Parathyroid adenoma (tissue), 2 donors: ENCODE data around the gene ADAMTS1.
A peak's percentile ranks its signal among the peaks of the same experiment; 100 is the strongest.

ENCODE experiments used
- H2AFZ ChIP-seq: fragments of 300-600 bp; sonication (generic); one replicate; pipeline ENCODE4 v1.7.0; 2017; ENCODE audit warnings: antibody characterized with exemption, mild to moderate bottlenecking
- H3K27ac ChIP-seq: fragments of 300-600 bp; sonication (generic); one replicate; pipeline ENCODE4 v1.7.0; 2017
- H3K27me3 ChIP-seq: fragments of 300-600 bp; sonication (generic); one replicate; pipeline ENCODE4 v1.7.0; 2017; ENCODE audit warnings: low read length; ENCODE audit not compliant: control insufficient read depth, insufficient read depth
- H3K36me3 ChIP-seq: fragments of 300-600 bp; sonication (generic); one replicate; pipeline ENCODE4 v1.7.0; 2017; ENCODE audit warnings: low read length; ENCODE audit not compliant: control insufficient read depth, insufficient read depth
- H3K4me1 ChIP-seq: fragments of 300-600 bp; sonication (generic); one replicate; pipeline ENCODE4 v1.7.0; 2017; ENCODE audit warnings: control low read depth
- H3K4me2 ChIP-seq: fragments of 300-600 bp; sonication (generic); one replicate; pipeline ENCODE4 v1.7.0; 2017; ENCODE audit warnings: low read length
- H3K4me3 ChIP-seq: fragments of 300-600 bp; sonication (generic); one replicate; pipeline ENCODE4 v1.7.0; 2017; ENCODE audit warnings: low read depth, low read length
- H3K79me2 ChIP-seq: fragments of 300-600 bp; sonication (generic); one replicate; pipeline ENCODE4 v1.7.0; 2017; ENCODE audit warnings: control low read depth
- H3K9ac ChIP-seq: fragments of 300-600 bp; sonication (generic); one replicate; pipeline ENCODE4 v1.7.0; 2017; ENCODE audit warnings: mild to moderate bottlenecking
- H3K9me3 ChIP-seq: fragments of 300-600 bp; sonication (generic); one replicate; pipeline ENCODE4 v1.7.0; 2017; ENCODE audit warnings: low read length; ENCODE audit not compliant: control insufficient read depth
- CTCF ChIP-seq: fragments of 300-600 bp; sonication (generic); IDR thresholded peaks from one replicate; pipeline ENCODE4 v1.7.0; 2017; ENCODE audit warnings: antibody characterized with exemption, mild to moderate bottlenecking
- donor health status: primary hyperparathyroidism.

The ADAMTS1 gene

GRCh38 chr21:26845066-26845758 lies at the start of gene ADAMTS1:
TSS of gene ADAMTS1 (minus strand) at chr21:26845409. CDS start at chr21:26844954, 455 bp downstream.
- peak within 1 kb of the TSS; percentile 62 for H2AFZ ChIP-seq
- H3K27ac ChIP-seq, result peak within 1 kb of the TSS; percentile 87
- H3K4me1 ChIP-seq, result no peaks in the 10 kb centered on the region
- H3K4me2 ChIP-seq, result peak within 1 kb of the TSS; percentile 98
- no peaks in the 10 kb centered on the region for H3K9me3 ChIP-seq
- no peaks in the 10 kb centered on the region for H3K36me3 ChIP-seq
- H3K79me2 ChIP-seq, result no peaks in the 10 kb centered on the region
- no peak within 1 kb of the TSS for H3K9ac ChIP-seq
- no peaks in the 10 kb centered on the region for H3K27me3 ChIP-seq
- TF ChIP-seq CTCF, result no peak
- peak within 1 kb of the TSS; percentile 92 for H3K4me3 ChIP-seq

- no peaks in the 10 kb centered on the region for H3K27me3 ChIP-seq
Measured at GRCh38 chr21:26892151-26892550, 46.9 kb upstream of the ADAMTS1 start.

GRCh38 chr21:26888931-26889330 lies 43.7 kb upstream of the ADAMTS1 start:
- no peaks in the 10 kb centered on the region for H3K27me3 ChIP-seq
- TF ChIP-seq CTCF, result no peak
- no peaks in the 10 kb centered on the region for H3K9me3 ChIP-seq
- H3K27ac ChIP-seq, result no peak overlapping the region
- H2AFZ ChIP-seq, result no peak overlapping the region
- H3K4me2 ChIP-seq, result peak overlapping the region; percentile 37
- no peak overlapping the region for H3K4me3 ChIP-seq
- H3K4me1 ChIP-seq, result no peaks in the 10 kb centered on the region
- no peaks in the 10 kb centered on the region for H3K36me3 ChIP-seq
- no peaks in the 10 kb centered on the region for H3K79me2 ChIP-seq
- H3K9ac ChIP-seq, result no peak overlapping the region

More at GRCh38 chr21:26892151-26892550, 46.9 kb upstream of the ADAMTS1 start:
- Histone ChIP-seq H3K4me2 (no peak overlapping the region), H3K79me2 (no peaks in the 10 kb centered on the region), H3K27ac (no peak overlapping the region), H3K9me3 (no peaks in the 10 kb centered on the region), H3K4me3 (no peak overlapping the region), H2AFZ (no peak overlapping the region), H3K4me1 (no peaks in the 10 kb centered on the region), H3K36me3 (no peaks in the 10 kb centered on the region), H3K9ac (no peak overlapping the region)
- TF ChIP-seq CTCF, result no peak

GRCh38 chr21:26888256-26888655 lies 43.0 kb upstream of the ADAMTS1 start:
- H3K27me3 ChIP-seq, result no peaks in the 10 kb centered on the region
- no peaks in the 10 kb centered on the region for H3K9me3 ChIP-seq
- H3K36me3 ChIP-seq, result no peaks in the 10 kb centered on the region
- H3K4me2 ChIP-seq, result peak overlapping the region; percentile 9
- H3K9ac ChIP-seq, result no peak overlapping the region
- no peak overlapping the region for H2AFZ ChIP-seq
- H3K4me1 ChIP-seq, result no peaks in the 10 kb centered on the region
- TF ChIP-seq CTCF, result no peak
- no peak overlapping the region for H3K27ac ChIP-seq
- no peaks in the 10 kb centered on the region for H3K79me2 ChIP-seq
- H3K4me3 ChIP-seq, result no peak overlapping the region

- no peak overlapping the region for H3K27ac ChIP-seq
- peak overlapping the region; percentile 4 for H3K4me3 ChIP-seq
- no peak overlapping the region for H2AFZ ChIP-seq
- H3K9ac ChIP-seq, result no peak overlapping the region
- H3K27me3 ChIP-seq, result no peaks in the 10 kb centered on the region
- H3K79me2 ChIP-seq, result no peaks in the 10 kb centered on the region
- TF ChIP-seq CTCF, result no peak
- peak overlapping the region; percentile 64 for H3K4me2 ChIP-seq
- H3K36me3 ChIP-seq, result no peaks in the 10 kb centered on the region
- no peaks in the 10 kb centered on the region for H3K4me1 ChIP-seq
- H3K9me3 ChIP-seq, result no peaks in the 10 kb centered on the region
Measured at GRCh38 chr21:26887251-26887650, 42.0 kb upstream of the ADAMTS1 start.
